GM18858 (cell line): ENCODE measurements around the gene TIPRL.

ENCODE experiments used
- ATAC-seq: cut with Tn5 transposase; IDR thresholded peaks from one replicate; pipeline ENCODE4 v1.9.1; 2021; ENCODE audit not compliant: unreplicated experiment

The TIPRL gene

DNA sequence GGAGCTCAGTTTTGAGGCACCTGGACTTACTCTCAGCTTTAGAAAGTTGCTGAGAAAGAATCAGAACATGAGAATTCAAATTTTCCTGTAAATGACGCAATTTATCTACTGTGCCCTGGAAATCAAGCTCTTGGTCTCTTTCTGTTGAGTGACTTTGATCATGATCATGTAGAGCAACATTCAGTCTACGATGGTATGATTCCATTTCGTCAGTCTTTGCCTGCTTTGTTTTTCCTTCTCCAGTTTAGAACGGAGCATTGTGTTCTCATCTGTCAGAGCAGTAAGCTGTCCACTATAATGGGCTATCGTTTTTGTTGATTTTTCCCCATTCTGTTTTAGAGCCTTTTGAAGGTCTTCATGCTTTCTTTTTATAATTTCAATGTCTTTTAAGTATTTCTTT lies 67.7 kb downstream of the TIPRL start:
- no peak for ATAC-seq
